Measurements from ENCODE around the gene DVL1. TPM values are rescaled to one million over a fixed set of nuclear protein-coding genes. Genes with fewer than 3 reads are reported as not detected.
"Not testable (repeated sequence)": the region's sequence is repeated elsewhere in the genome, so short reads cannot be mapped to it uniquely, and the experiment has no call there.

DVL1 gene
- total and polyA plus RNA-seq, 4 experiments from 2014 or later, result 0.19 to 44.6 (median 22.8) TPM

DNA sequence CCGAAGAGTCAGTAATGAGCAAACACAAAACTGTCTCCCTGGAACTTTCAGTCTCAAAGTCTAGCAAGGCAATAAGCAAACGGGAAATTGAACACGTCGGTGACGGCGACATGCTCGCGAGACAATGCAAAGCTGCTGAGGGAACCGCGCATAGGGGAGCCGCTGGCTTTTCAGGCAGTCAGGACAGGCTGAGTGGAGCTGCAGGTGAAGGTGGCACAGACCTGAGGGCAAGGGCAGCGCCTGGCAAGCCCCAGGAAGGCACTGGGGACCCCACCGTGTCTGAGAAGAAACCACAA is 29.6 kb downstream of the DVL1 start:
- peak overlapping the region in 2 of 7 donors; percentile 6 to 24 for H3K27ac Mint-ChIP-seq
- ChIA-PET POLR2A (ENCODE audit: partially characterized antibody) (interaction anchor here (1.1 kb wide), 1 partner anchor 279 kb away, joined by 3 read pairs; no protein-coding TSS in a partner anchor), CTCF (ENCODE audit: partially characterized antibody) (no interaction called here)
- no peak for DNase-seq
- H3K4me3 ChIP-seq (ENCODE audit: low read length in 2 of 2), result no peak overlapping the region
- no peaks in the 10 kb centered on the region for H3K9me3 ChIP-seq (ENCODE audit: control insufficient read depth in 1 of 2, low read length in 2 of 2)
- peaks cover 3 to 27% of the 10 kb centered on the region in 2 donors for H3K36me3 Mint-ChIP-seq
- H3K27me3 Mint-ChIP-seq, result no peaks in the 10 kb centered on the region
- H3K36me3 ChIP-seq (ENCODE audit: insufficient read depth, low read length), result peaks cover 22% of the 10 kb centered on the region
- peaks cover 8 to 36% (median 23%) of the 10 kb centered on the region in 4 donors for H3K4me1 Mint-ChIP-seq
- intact Hi-C loops (cut with micrococcal nuclease), result no loop called here
- peaks cover 17% of the 10 kb centered on the region for H3K4me1 ChIP-seq (ENCODE audit: insufficient read depth, low read length)
- H3K9me3 Mint-ChIP-seq, result peaks cover 0 to 2% (median 0%) of the 10 kb centered on the region in 8 donors
- H3K27me3 ChIP-seq (ENCODE audit: insufficient read depth, low read length), result no peaks in the 10 kb centered on the region
- no peak overlapping the region for H3K4me3 Mint-ChIP-seq
- H3K27ac ChIP-seq (ENCODE audit: low read depth, low read length), result no peak overlapping the region

DNA sequence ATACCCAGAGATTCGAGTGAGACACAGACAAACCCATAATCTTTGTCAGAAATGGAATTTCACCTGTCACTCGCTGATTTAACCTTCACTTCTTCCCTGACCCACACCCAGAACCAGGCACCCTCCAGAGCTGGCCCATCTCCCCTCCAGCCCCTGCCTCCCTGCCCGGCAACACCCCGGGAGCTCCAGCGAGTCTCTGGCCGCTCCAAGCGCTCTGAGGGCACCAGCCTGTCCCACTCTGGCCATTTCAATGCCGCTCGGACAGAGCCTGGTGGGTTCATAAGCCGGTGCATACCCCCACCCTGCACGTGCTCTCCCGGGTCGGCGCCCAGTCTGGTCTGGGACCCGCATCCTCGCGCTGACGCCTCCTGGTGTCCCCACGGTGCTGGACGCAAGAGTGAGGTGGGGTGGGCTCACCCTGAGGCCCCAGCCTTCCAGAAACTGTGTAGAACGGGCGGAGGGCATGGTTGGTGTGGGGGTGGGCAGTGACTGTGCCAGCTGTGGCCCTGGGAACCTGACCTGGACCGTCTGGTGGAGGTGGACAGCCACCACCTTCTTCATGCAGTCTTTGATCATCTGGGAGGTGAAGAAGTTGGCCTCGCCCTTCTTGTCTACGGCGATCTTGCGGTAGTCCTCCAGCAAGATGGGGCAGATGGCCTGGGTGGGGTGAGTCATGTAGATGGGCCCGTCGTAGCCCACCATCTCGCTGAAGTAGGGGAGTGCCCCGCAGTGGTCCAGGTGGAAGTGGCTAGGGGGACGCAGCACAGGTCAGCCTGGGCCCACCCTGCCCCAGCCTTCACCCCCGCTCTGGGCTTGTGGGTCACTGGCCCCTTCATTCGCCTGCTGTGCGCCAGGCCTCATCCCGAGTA is 30.2 kb downstream of the DVL1 start:
- POLR2A ChIA-PET (ENCODE audit: partially characterized antibody), result interaction anchor here (1.1 kb wide), 1 partner anchor 278 kb away, joined by 3 read pairs; no protein-coding TSS in a partner anchor
- H3K9me3 Mint-ChIP-seq, result peaks cover 0 to 2% (median 0%) of the 10 kb centered on the region in 8 donors

DNA sequence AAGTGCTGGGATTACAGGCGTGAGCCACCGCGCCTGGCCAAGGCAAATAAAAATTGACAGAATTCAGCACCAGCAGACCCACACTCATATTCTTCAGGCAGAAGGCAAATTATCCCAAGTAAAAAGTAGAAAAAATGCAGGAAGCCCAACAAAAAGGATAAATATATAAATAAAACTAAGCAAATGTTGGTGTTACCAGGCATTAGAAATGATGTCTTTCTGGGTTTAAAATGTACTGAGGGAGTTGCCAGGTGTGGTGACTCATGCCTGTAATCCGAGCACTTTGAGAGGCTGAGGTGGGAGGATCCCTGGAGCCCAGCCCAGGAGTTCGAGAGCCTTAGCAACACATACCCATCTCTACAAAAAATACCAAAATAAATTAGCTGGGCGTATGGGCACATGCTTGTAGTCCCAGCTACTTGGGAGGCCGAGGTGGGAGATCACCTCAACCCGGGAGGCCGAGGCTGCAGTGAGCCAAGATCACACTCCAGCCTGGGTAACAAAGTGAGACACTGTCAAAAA is 31.0 kb downstream of the DVL1 start:
- H3K4me3 ChIP-seq (ENCODE audit: low read length in 2 of 2), result no peak overlapping the region
- peak overlapping the region in 1 of 7 donors; percentile 32 for H3K27ac Mint-ChIP-seq

More for the DNA sequence above, 30.2 kb downstream of the DVL1 start:
- peaks cover 17% of the 10 kb centered on the region for H3K4me1 ChIP-seq (ENCODE audit: insufficient read depth, low read length)
- peaks cover 28% of the 10 kb centered on the region for H3K36me3 ChIP-seq (ENCODE audit: insufficient read depth, low read length)
- H3K4me3 ChIP-seq (ENCODE audit: low read length in 2 of 2), result no peak overlapping the region
- peaks cover 8 to 33% (median 23%) of the 10 kb centered on the region in 4 donors for H3K4me1 Mint-ChIP-seq
- no peaks in the 10 kb centered on the region for H3K27me3 ChIP-seq (ENCODE audit: insufficient read depth, low read length)
- no peaks in the 10 kb centered on the region for H3K9me3 ChIP-seq (ENCODE audit: control insufficient read depth in 1 of 2, low read length in 2 of 2)
- CTCF ChIA-PET (ENCODE audit: partially characterized antibody), result no interaction called here
- H3K27ac ChIP-seq (ENCODE audit: low read depth, low read length), result no peak overlapping the region
- H3K36me3 Mint-ChIP-seq, result peaks cover 3 to 25% of the 10 kb centered on the region in 2 donors
- peak overlapping the region in 2 of 7 donors; percentile 6 to 24 for H3K27ac Mint-ChIP-seq
- no peaks in the 10 kb centered on the region for H3K27me3 Mint-ChIP-seq
- intact Hi-C loops (cut with micrococcal nuclease), result no loop called here
- H3K4me3 Mint-ChIP-seq, result no peak overlapping the region
- no peak for DNase-seq

DNA sequence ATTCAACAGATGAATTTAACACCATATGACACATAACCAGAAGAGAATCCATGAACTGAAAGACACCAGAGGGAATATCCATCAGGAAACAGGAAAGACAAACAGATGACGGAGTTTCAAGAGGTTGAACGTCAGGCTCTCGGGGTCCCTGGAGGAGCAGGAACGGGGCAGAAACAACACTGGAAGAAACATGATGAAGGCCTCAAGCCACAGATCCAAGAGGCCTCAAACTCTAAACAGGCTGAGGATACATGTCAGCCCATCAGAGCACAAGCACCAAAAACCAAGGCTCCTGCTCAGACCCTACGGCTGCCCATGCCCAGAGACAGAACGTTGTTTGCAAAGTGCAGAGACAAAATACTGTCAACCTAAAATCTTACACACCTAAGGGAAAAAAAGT is 31.8 kb downstream of the DVL1 start:
- H3K27me3 Mint-ChIP-seq, result no peaks in the 10 kb centered on the region
- no peaks in the 10 kb centered on the region for H3K9me3 Mint-ChIP-seq
- peak overlapping the region in 1 of 8 donors; percentile 39 for H3K4me3 Mint-ChIP-seq
- H3K9me3 ChIP-seq (ENCODE audit: control insufficient read depth in 1 of 2, low read length in 2 of 2), result no peaks in the 10 kb centered on the region
- peaks cover 41% of the 10 kb centered on the region for H3K36me3 ChIP-seq (ENCODE audit: insufficient read depth, low read length)
- POLR2A ChIA-PET (ENCODE audit: partially characterized antibody), result interaction anchor here (0.6 kb wide), 1 partner anchor 158 kb away, joined by 3 read pairs; no protein-coding TSS in a partner anchor
- H3K27ac Mint-ChIP-seq, result no peak overlapping the region
- no peak overlapping the region for H3K4me3 ChIP-seq (ENCODE audit: low read length in 2 of 2)
- H3K27me3 ChIP-seq (ENCODE audit: insufficient read depth, low read length), result no peaks in the 10 kb centered on the region
- intact Hi-C loops (cut with micrococcal nuclease), result no loop called here
- DNase-seq, result no peak
- no peak overlapping the region for H3K27ac ChIP-seq (ENCODE audit: low read depth, low read length)
- peaks cover 4 to 20% (median 13%) of the 10 kb centered on the region in 4 donors for H3K4me1 Mint-ChIP-seq
- H3K36me3 Mint-ChIP-seq, result peaks cover 3 to 32% of the 10 kb centered on the region in 2 donors
- peaks cover 6% of the 10 kb centered on the region for H3K4me1 ChIP-seq (ENCODE audit: insufficient read depth, low read length)
- CTCF ChIA-PET (ENCODE audit: partially characterized antibody), result no interaction called here

More for the DNA sequence above, 31.0 kb downstream of the DVL1 start:
- H3K27me3 ChIP-seq (ENCODE audit: insufficient read depth, low read length), result no peaks in the 10 kb centered on the region
- H3K27ac ChIP-seq (ENCODE audit: low read depth, low read length), result no peak overlapping the region
- H3K36me3 Mint-ChIP-seq, result peaks cover 3 to 28% of the 10 kb centered on the region in 2 donors
- H3K9me3 Mint-ChIP-seq, result no peaks in the 10 kb centered on the region
- intact Hi-C loops (cut with micrococcal nuclease), result no loop called here
- peak overlapping the region in 1 of 8 donors; percentile 7 for H3K4me3 Mint-ChIP-seq
- ChIA-PET POLR2A (ENCODE audit: partially characterized antibody) (no interaction called here), CTCF (ENCODE audit: partially characterized antibody) (no interaction called here)
- H3K27me3 Mint-ChIP-seq, result no peaks in the 10 kb centered on the region
- peaks cover 6 to 27% (median 17%) of the 10 kb centered on the region in 4 donors for H3K4me1 Mint-ChIP-seq
- no peaks in the 10 kb centered on the region for H3K9me3 ChIP-seq (ENCODE audit: control insufficient read depth in 1 of 2, low read length in 2 of 2)
- H3K36me3 ChIP-seq (ENCODE audit: insufficient read depth, low read length), result peaks cover 35% of the 10 kb centered on the region
- H3K4me1 ChIP-seq (ENCODE audit: insufficient read depth, low read length), result peaks cover 12% of the 10 kb centered on the region
- DNase-seq, result no peak

DNA sequence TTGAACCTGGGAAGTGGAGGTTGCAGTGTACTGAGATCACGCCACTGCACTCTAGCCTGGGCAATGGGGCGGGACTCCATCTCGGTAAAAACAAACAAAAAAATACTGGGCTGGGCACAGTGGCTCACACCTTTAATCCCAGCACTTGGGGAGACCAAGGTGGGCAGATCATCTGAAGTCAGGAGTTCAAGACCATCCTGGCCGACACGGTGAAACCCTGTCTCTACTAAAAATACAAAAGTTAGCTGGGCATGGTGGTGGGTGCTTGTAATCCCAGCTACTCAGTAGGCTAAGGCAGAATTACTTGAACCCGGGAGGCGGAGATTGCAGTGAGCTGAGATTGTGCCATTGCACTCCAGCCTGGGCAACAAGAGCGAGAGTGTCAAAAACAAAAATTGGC is 33.0 kb downstream of the DVL1 start:
- H3K4me1 ChIP-seq (ENCODE audit: insufficient read depth, low read length); H3K9me3 Mint-ChIP-seq; POLR2A ChIA-PET (ENCODE audit: partially characterized antibody); H3K4me3 Mint-ChIP-seq; H3K27ac Mint-ChIP-seq; CTCF ChIA-PET (ENCODE audit: partially characterized antibody); DNase-seq; H3K4me3 ChIP-seq (ENCODE audit: low read length in 2 of 2); H3K27me3 Mint-ChIP-seq; intact Hi-C loops (cut with micrococcal nuclease); H3K9me3 ChIP-seq (ENCODE audit: control insufficient read depth in 1 of 2, low read length in 2 of 2); H3K27ac ChIP-seq (ENCODE audit: low read depth, low read length); H3K27me3 ChIP-seq (ENCODE audit: insufficient read depth, low read length): not testable (repeated sequence)
- H3K36me3 ChIP-seq (ENCODE audit: insufficient read depth, low read length), result peaks cover 45% of the 10 kb centered on the region
- Mint-ChIP-seq H3K4me1 (peaks cover 1 to 13% (median 6%) of the 10 kb centered on the region in 4 donors), H3K36me3 (peaks cover 3 to 32% of the 10 kb centered on the region in 2 donors)

DNA sequence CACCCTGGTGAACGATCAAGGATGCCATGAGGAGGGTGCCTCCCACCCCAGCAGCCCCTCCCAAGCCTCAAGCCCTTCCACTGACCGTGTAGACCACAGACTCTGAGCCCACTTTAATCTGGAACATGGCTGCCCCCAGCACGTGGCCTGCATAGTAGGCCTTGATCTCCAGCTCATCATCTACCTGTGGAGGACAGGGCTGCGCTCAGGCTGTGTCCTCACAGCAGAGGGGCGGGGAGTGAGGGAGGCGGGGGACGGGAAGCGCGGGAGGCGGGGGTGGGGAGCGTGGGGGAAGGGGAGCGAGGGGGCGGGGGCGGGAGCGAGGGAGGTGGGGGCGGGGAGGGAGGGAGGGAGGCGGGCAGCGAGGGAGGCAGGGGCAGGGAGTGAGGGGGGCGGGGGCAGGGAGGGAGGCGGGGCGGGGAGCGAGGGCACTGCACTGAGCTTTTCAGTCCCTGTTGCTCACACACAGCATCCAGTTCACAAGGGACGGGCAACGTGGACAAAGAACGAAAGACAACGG is 33.7 kb downstream of the DVL1 start:
- Mint-ChIP-seq H3K4me3 (no peak overlapping the region), H3K9me3 (no peaks in the 10 kb centered on the region), H3K27me3 (no peaks in the 10 kb centered on the region), H3K27ac (no peak overlapping the region), H3K4me1 (peaks cover 1 to 13% (median 6%) of the 10 kb centered on the region in 4 donors), H3K36me3 (peaks cover 3 to 33% of the 10 kb centered on the region in 2 donors)
- H3K36me3 ChIP-seq (ENCODE audit: insufficient read depth, low read length), result peaks cover 44% of the 10 kb centered on the region
- no peak overlapping the region for H3K27ac ChIP-seq (ENCODE audit: low read depth, low read length)
- no peak overlapping the region for H3K4me3 ChIP-seq (ENCODE audit: low read length in 2 of 2)
- intact Hi-C loops (cut with micrococcal nuclease), result no loop called here
- H3K4me1 ChIP-seq (ENCODE audit: insufficient read depth, low read length), result no peaks in the 10 kb centered on the region
- CTCF ChIA-PET (ENCODE audit: partially characterized antibody), result no interaction called here
- POLR2A ChIA-PET (ENCODE audit: partially characterized antibody), result no interaction called here
- no peaks in the 10 kb centered on the region for H3K9me3 ChIP-seq (ENCODE audit: control insufficient read depth in 1 of 2, low read length in 2 of 2)
- no peak for DNase-seq
- no peaks in the 10 kb centered on the region for H3K27me3 ChIP-seq (ENCODE audit: insufficient read depth, low read length)

DNA sequence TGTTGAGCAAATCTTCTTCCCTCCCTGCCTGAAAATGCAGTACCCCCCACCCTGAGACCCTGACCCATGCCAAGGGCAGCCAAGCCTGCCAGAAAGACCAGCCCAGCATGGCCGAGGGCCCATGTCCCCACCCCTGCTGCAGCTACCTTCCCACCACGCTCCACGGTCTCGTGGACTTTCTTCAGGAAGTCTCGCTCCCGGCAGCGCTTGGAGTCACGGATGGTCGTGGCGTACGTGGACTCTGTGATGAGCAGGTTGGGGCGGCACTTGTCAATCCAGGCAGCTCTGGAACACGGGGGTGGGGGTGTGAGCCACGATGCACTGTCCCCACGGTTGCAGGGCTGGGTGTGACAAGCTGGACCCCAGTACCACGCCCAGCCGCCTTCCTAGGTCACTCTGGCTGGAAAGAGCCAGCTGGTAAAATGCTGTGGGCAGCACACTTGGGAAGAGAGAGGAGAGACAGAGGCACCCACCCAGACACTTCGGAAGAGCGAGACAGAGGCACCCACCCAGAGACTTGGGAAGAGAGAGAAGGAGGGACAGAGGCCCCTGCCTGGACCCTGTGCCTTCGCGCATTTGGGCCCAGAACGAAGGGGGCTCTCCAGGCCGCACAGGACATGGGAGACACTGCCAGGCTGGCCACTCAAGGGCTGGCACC is 34.4 kb downstream of the DVL1 start:
- Mint-ChIP-seq H3K4me3 (no peak overlapping the region), H3K4me1 (peaks cover 0 to 8% (median 4%) of the 10 kb centered on the region in 4 donors), H3K27ac (peak overlapping the region in 1 of 7 donors; percentile 64), H3K36me3 (peaks cover 3 to 30% of the 10 kb centered on the region in 2 donors), H3K9me3 (no peaks in the 10 kb centered on the region), H3K27me3 (no peaks in the 10 kb centered on the region)
- H3K27ac ChIP-seq (ENCODE audit: low read depth, low read length), result no peak overlapping the region
- no peaks in the 10 kb centered on the region for H3K27me3 ChIP-seq (ENCODE audit: insufficient read depth, low read length)
- POLR2A ChIA-PET (ENCODE audit: partially characterized antibody), result no interaction called here
- no peaks in the 10 kb centered on the region for H3K9me3 ChIP-seq (ENCODE audit: control insufficient read depth in 1 of 2, low read length in 2 of 2)
- intact Hi-C loops (cut with micrococcal nuclease), result no loop called here
- H3K4me3 ChIP-seq (ENCODE audit: low read length in 2 of 2), result no peak overlapping the region
- DNase-seq, result no peak
- CTCF ChIA-PET (ENCODE audit: partially characterized antibody), result no interaction called here
- H3K36me3 ChIP-seq (ENCODE audit: insufficient read depth, low read length), result peaks cover 44% of the 10 kb centered on the region
- H3K4me1 ChIP-seq (ENCODE audit: insufficient read depth, low read length), result no peaks in the 10 kb centered on the region

Data from CD4-positive, alpha-beta memory T cell (primary cell).